BJ (cell line): ENCODE results near the gene KBTBD3. TPM values are rescaled to one million over a fixed set of nuclear protein-coding genes. Genes with fewer than 3 reads are reported as not detected.

ENCODE experiments used
- CTCF ChIA-PET: fragments of 350-600 bp; formaldehyde crosslinking; extraction: SDS; loops from one replicate; lab custom pipeline; 2021; ENCODE audit warnings: antibody characterized with exemption, inconsistent platforms; lab: Yijun Ruan, JAX
- POLR2A ChIA-PET: fragments of 300-600 bp; sonication (Branson Sonifier 250); formaldehyde crosslinking; extraction: SDS; loops from one replicate; lab custom pipeline; 2021; ENCODE audit warnings: antibody characterized with exemption; lab: Charles Lee
- DNase-seq: peaks from one replicate; pipeline ENCODE4 v3.0.0-alpha.2; 2011; ENCODE audit warnings: low read depth
- H3K27me3 ChIP-seq: 2 replicates; pipeline ENCODE4 v1.6.0; 2011; ENCODE audit warnings: low read length; ENCODE audit not compliant: control insufficient read depth, insufficient read depth
- H3K36me3 ChIP-seq: 2 replicates; pipeline ENCODE4 v1.5.1; 2011; ENCODE audit warnings: low read length; ENCODE audit not compliant: control insufficient read depth, insufficient read depth
- H3K4me3 ChIP-seq: 2 replicates; pipeline ENCODE4 v1.5.1; 2011; ENCODE audit warnings: low read depth, mild to moderate bottlenecking, control low read depth, low read length
- CTCF ChIP-seq: IDR thresholded peaks from 2 replicates; pipeline ENCODE4 v1.5.1; 2011; ENCODE audit warnings: low read depth, mild to moderate bottlenecking, control low read depth, inconsistent platforms, low read length, moderate library complexity; ENCODE audit not compliant: insufficient read depth
- polyA plus RNA-seq: library from polyadenylated mRNA; depleted of rRNA; stranded (reverse); fragments of >200 nt; gene quantifications from 2 replicates; pipeline ENCODE4 v1.2.3, GENCODE V29; 2011

KBTBD3 gene
- polyA plus RNA-seq, 1 experiment = 1.2 TPM

GRCh38 chr11:106032861-106033260 lies 44.3 kb downstream of the KBTBD3 start:
- no peak for TF ChIP-seq CTCF
- H3K4me3 ChIP-seq = no peak overlapping the region
- H3K36me3 ChIP-seq = no peaks in the 10 kb centered on the region
- no peaks in the 10 kb centered on the region for H3K27me3 ChIP-seq
- POLR2A ChIA-PET = no interaction called here
- DNase-seq = no peak
- CTCF ChIA-PET = no interaction called here

GRCh38 chr11:106031936-106032335 lies 45.2 kb downstream of the KBTBD3 start:
- ChIA-PET CTCF (no interaction called here), POLR2A (no interaction called here)
- Histone ChIP-seq H3K36me3 (no peaks in the 10 kb centered on the region), H3K27me3 (no peaks in the 10 kb centered on the region), H3K4me3 (no peak overlapping the region)
- DNase-seq = no peak
- TF ChIP-seq CTCF = no peak

GRCh38 chr11:106031202-106031810 lies 45.8 kb downstream of the KBTBD3 start:
- Histone ChIP-seq H3K4me3 (no peak overlapping the region), H3K27me3 (no peaks in the 10 kb centered on the region), H3K36me3 (no peaks in the 10 kb centered on the region)
- POLR2A ChIA-PET = no interaction called here
- no peak for TF ChIP-seq CTCF
- CTCF ChIA-PET = no interaction called here
- no peak for DNase-seq

- ChIA-PET POLR2A (no interaction called here), CTCF (no interaction called here)
- TF ChIP-seq CTCF = no peak
- Histone ChIP-seq H3K36me3 (no peaks in the 10 kb centered on the region), H3K27me3 (no peaks in the 10 kb centered on the region), H3K4me3 (no peak overlapping the region)
- no peak for DNase-seq
Measured at GRCh38 chr11:106030609-106031008, 46.5 kb downstream of the KBTBD3 start.

GRCh38 chr11:106022795-106023275 lies 54.3 kb downstream of the KBTBD3 start:
- CTCF ChIA-PET = no interaction called here
- POLR2A ChIA-PET = no interaction called here
- Histone ChIP-seq H3K36me3 (no peaks in the 10 kb centered on the region), H3K4me3 (peak overlapping the region; percentile 56), H3K27me3 (no peaks in the 10 kb centered on the region)
- DNase-seq = no peak
- TF ChIP-seq CTCF = no peak
